Left ventricle myocardium superior (tissue), 1 donor: ENCODE results near the gene SLCO2B1. TPM values are rescaled to one million over a fixed set of nuclear protein-coding genes. Genes with fewer than 3 reads are reported as not detected.
A peak's percentile ranks its signal among the peaks of the same experiment; 100 is the strongest.

Experiments
- ATAC-seq: fragments of 200-7000 bp; cut with Tn5 transposase; one replicate; pipeline ENCODE4 v1.9.1; 2020; ENCODE audit warnings: mild to moderate bottlenecking, moderate library complexity
- DNase-seq: peaks from one replicate; pipeline ENCODE4 v3.0.0-alpha.2; 2020
- intact Hi-C: fragments of 100-400 bp; cut with micrococcal nuclease; formaldehyde crosslinking; loops from one replicate; pipeline ENCODE4 v1.11.0; 2022
- total RNA-seq: library from RNA; stranded (reverse); fragmentation: NEBNext Ultra II Directional; extraction: Animal tissue kit (Norgen Biotek cat#: 25700); gene quantifications from one replicate; pipeline ENCODE4 v1.2.1, GENCODE V29; 2021
- donor health status: DM: no; HTN: yes; CAD: no; lungs with severe emphysema.

SLCO2B1 gene
- total RNA-seq, 1 donor from 2014 or later: 30.1 TPM

DNA sequence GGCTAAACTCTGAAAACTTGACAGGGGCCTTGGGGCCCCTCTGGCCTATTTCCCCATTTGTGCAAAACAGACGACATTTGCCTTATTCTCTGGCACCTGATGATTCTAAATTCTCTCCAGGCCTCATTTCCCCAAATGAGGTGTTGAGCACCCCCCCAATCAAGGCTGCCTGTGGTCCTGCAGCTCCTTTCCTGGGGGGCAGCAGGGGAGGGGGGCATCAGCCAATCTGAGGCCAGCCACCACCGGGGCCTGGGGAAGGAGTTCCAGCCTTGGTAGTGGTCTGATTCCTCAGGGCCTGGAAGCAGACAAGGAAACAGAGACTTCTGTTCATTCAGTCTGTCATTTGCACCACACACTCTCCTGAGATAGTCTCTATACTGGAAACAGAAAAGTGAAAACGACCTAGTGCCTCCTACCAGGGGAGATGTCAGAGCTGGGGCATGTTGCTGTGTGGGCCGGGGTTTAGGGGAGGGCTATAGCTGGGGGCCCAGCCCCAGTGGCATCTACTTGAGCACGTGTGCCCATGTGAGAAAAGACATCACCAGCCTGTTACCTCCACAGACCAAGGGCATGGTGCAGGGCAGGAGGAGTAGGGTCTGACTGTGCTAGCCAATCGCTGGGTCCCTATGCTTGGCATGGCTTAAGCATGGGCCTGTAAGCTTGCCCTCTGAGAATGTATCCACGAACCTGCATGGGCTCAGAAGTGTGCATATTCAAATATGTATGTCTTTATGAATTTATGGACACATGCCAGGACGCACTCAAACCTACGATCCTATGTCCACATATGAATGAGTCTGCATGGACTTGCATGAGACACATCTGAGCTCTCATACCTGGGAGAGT lies 87.9 kb downstream of the SLCO2B1 start:
- ATAC-seq (no peak), DNase-seq (no peak)
- intact Hi-C loops: no loop called here

GRCh38 chr11:75239531-75240290 lies 88.8 kb downstream of the SLCO2B1 start:
- DNase-seq: no peak
- intact Hi-C loops: loop anchor here (10.0 kb wide), 1 partner anchor 215 kb away; no protein-coding TSS in a partner anchor
- ATAC-seq: no peak

GRCh38 chr11:75240311-75241035 lies 89.6 kb downstream of the SLCO2B1 start, which contains the start of gene TPBGL:
Gene TPBGL, plus strand, starts transcription at chr11:75240774. Its CDS starts 276 bp downstream, at chr11:75241050.
- DNase-seq: peak; percentile 51
- intact Hi-C loops: loop anchor here (10.0 kb wide), 1 partner anchor 216 kb away; no protein-coding TSS in a partner anchor
- peak; percentile 19 for ATAC-seq

DNA sequence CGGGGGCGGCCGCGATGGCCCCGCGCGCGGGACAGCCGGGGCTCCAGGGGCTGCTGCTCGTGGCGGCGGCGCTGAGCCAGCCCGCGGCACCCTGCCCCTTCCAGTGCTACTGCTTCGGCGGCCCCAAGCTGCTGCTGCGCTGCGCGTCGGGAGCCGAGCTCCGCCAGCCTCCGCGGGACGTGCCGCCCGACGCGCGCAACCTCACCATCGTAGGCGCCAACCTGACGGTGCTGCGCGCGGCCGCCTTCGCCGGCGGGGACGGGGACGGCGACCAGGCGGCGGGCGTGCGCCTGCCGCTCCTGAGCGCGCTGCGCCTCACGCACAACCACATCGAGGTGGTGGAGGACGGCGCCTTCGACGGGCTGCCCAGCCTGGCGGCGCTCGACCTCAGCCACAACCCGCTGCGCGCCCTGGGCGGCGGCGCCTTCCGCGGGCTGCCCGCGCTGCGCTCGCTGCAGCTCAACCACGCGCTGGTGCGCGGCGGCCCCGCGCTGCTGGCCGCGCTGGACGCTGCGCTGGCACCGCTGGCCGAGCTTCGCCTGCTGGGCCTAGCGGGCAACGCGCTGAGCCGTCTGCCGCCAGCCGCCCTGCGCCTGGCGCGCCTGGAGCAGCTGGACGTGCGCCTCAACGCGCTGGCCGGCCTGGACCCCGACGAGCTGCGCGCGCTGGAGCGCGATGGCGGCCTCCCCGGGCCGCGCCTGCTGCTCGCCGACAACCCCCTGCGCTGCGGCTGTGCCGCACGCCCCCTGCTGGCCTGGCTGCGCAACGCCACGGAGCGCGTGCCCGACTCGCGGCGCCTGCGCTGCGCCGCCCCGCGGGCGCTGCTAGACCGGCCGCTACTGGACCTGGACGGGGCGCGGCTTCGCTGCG lies 90.4 kb downstream of the SLCO2B1 start:
- peak; percentile 97 for ATAC-seq
- DNase-seq: peak; percentile 92
- intact Hi-C loops: loop anchor here (10.0 kb wide), 1 partner anchor 216 kb away; no protein-coding TSS in a partner anchor

DNA sequence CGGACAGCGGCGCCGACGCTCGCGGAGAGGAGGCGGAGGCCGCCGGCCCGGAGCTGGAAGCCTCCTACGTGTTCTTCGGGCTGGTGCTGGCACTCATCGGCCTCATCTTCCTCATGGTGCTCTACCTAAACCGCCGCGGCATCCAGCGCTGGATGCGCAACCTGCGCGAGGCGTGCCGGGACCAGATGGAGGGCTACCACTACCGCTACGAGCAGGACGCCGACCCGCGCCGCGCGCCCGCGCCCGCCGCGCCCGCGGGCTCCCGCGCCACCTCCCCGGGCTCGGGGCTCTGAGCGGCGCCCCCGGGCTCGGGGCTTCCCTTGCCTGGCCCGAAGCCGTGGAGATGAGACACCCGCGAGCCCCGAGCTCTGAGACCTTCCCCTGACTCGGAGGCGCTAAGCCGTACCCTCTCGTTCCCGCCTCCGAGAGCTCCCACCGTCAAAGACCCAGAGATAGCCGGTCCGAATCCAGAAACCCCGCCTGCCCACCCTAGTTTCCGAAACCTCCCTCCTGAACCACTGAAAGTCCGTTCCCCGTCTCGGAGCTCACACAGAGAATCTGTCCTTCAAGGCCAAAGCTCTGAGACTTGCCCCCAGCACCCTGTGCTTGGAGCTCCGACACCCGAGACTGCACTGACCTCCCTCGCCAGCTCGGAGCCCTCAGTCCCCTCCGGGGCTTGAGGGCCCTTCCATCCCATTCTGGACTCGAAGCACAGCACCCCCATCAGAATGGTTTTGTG lies 91.2 kb downstream of the SLCO2B1 start:
- intact Hi-C loops: loop anchor here (10.0 kb wide), 1 partner anchor 217 kb away; no protein-coding TSS in a partner anchor
- DNase-seq: no peak
- ATAC-seq: no peak

DNA sequence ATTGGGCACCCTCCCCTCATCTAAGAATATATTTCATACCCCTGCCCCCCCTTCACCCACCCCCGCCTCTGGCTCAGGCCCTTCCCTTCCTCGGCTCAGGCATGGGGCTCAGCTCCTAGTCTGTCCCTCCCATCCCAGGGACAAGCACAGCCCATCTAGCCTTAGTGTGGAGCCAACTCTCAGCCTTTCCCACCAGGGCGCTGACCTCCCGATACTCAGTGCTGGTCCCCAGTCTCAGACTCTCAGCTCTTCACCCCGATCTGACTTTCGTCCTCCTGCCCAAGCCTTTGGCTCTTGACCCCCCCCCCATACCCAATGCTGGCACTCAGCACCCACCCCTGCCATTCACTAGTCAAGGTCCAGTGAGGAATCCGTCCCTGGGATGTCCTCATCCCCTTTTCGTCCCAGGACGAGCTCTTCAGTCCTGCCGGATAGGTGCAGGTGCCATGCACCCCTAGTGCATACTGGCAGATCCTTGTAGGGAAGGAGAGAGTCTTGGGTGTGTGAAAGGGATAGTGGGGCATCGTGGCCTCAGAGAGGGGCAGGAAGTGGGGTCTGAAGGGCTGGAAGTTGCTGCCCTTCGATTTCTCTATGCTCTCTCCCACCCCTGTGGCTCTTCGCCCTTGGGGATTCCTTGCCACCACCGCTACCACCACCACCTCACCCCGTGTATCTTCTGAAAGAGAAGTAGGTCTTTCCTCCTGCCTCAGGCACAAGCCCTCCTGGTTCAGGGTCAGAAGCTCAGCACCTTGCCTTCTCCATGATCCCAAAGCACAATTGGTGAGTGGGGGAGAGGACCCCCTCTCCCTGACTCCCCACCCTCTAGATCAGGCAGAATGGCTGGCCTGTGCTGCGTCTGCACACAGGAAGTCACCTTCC lies 92.1 kb downstream of the SLCO2B1 start:
- DNase-seq (no peak), ATAC-seq (no peak)
- intact Hi-C loops: loop anchor here (10.0 kb wide), 1 partner anchor 218 kb away; no protein-coding TSS in a partner anchor

- DNase-seq: no peak
These were observed 93.3 kb downstream of the SLCO2B1 start for GRCh38 chr11:75244052-75244814.

GRCh38 chr11:75245356-75246005 lies 94.6 kb downstream of the SLCO2B1 start:
- ATAC-seq: no peak
- intact Hi-C loops: loop anchor here (10.0 kb wide), 1 partner anchor 221 kb away; no protein-coding TSS in a partner anchor
- DNase-seq: no peak

More at GRCh38 chr11:75244052-75244814, 93.3 kb downstream of the SLCO2B1 start:
- no peak for ATAC-seq
- intact Hi-C loops: loop anchor here (10.0 kb wide), 1 partner anchor 219 kb away; no protein-coding TSS in a partner anchor

- intact Hi-C loops: loop anchor here (10.0 kb wide), 1 partner anchor 221 kb away; no protein-coding TSS in a partner anchor
- DNase-seq: no peak
- no peak for ATAC-seq
These were observed 95.2 kb downstream of the SLCO2B1 start for GRCh38 chr11:75246006-75246670.

GRCh38 chr11:75246671-75247350 lies 95.9 kb downstream of the SLCO2B1 start:
- no peak for ATAC-seq
- no peak for DNase-seq
- intact Hi-C loops: loop anchor here (10.0 kb wide), 1 partner anchor 222 kb away; no protein-coding TSS in a partner anchor

DNA sequence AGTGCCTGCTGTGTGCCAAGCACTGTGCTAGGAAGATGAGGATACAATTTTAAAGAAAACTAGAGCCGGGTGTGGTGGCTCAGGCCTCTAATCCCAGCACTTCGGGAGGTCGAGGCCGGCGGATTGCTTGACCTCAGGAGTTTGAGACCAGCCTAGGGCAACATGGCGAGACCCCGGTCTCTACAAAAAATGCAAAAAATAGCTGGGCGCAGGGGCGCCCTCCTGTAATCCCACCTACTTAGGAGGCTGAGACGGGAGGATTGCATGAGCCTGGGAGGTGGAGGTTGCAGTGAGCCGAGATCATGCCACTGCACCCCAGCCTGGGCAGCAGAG lies 98.0 kb downstream of the SLCO2B1 start:
- ATAC-seq (no peak), DNase-seq (no peak)
- intact Hi-C loops: loop anchor here (10.0 kb wide), 1 partner anchor 224 kb away; no protein-coding TSS in a partner anchor

DNA sequence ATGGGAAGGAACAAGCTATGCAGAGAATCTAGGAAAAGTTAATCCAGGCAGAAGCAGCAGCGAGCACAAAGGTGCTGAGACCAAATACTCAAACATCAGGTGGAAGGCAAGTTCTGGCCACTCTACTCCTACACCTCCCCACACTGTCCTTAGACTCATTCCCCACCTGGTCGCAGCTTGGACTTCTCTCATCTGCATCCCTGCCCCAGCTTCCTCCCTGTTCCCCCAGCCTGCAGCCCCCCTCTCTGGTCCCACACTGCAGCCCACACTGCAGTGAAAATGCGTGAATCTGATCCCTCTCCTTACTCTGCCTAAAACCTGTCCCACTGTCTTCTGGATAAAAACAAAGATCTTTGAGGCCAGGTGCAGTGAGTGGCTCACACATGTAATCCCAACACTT lies 98.8 kb downstream of the SLCO2B1 start:
- ATAC-seq: no peak
- intact Hi-C loops: loop anchor here (10.0 kb wide), 1 partner anchor 225 kb away; no protein-coding TSS in a partner anchor
- DNase-seq: no peak

DNA sequence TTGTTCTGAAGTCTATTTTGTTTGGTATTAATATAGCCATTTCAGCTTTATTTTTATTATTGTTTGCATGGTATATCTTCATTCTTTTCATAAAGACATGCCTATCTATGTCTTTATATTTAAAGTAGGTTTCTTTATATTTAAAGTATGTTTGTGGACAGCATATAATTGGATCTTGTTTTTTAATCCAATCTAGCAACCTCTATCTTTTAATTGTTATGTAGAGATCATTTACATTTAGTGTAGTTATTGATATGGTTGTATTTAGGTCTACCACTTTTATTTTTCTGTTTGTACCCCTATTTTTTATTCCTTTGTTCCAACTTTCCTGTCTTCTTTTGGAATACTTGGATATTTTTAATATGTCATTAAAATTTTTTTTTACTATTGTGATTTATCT lies 103.4 kb downstream of the SLCO2B1 start:
- no peak for ATAC-seq
- no peak for DNase-seq
- intact Hi-C loops: no loop called here
